Ishikawa (cell line): Measurements from ENCODE around the gene PLCL1.

Experiments used
- CEBPB ChIP-seq: IDR thresholded peaks from 2 replicates; pipeline ENCODE4 v1.6.1; 2012
- CREB1 ChIP-seq: IDR thresholded peaks from 2 replicates; pipeline ENCODE4 v1.6.1; 2012; ENCODE audit warnings: low read depth
- EGR1 ChIP-seq: IDR thresholded peaks from 2 replicates; pipeline ENCODE4 v1.6.1; 2012
- EP300 ChIP-seq: IDR thresholded peaks from 2 replicates; pipeline ENCODE4 v1.6.1; 2012; ENCODE audit warnings: borderline replicate concordance
- FOXM1 ChIP-seq: IDR thresholded peaks from 2 replicates; pipeline ENCODE4 v1.6.1; 2012; ENCODE audit warnings: low read depth, borderline replicate concordance
- NFIC ChIP-seq: IDR thresholded peaks from 2 replicates; pipeline ENCODE4 v1.6.1; 2012
- RAD21 ChIP-seq: IDR thresholded peaks from 2 replicates; pipeline ENCODE4 v1.6.1; 2012; ENCODE audit warnings: low read depth
- TAF1 ChIP-seq: IDR thresholded peaks from 2 replicates; pipeline ENCODE4 v1.6.1; 2012; ENCODE audit warnings: low read depth, mild to moderate bottlenecking
- TCF12 ChIP-seq: IDR thresholded peaks from 2 replicates; pipeline ENCODE4 v1.6.1; 2012; ENCODE audit warnings: low read depth
- YY1 ChIP-seq: IDR thresholded peaks from 2 replicates; pipeline ENCODE4 v1.6.1; 2012; ENCODE audit warnings: low read depth
- ZBTB7A ChIP-seq: IDR thresholded peaks from 2 replicates; pipeline ENCODE4 v1.6.1; 2012; ENCODE audit warnings: low read depth
- TF ChIP-seq, protein P1 (sequence below): IDR thresholded peaks from 2 replicates; pipeline ENCODE4 v1.6.1; 2012; ENCODE audit warnings: low read depth, mild to moderate bottlenecking
- TF ChIP-seq, protein P2 (sequence below): IDR thresholded peaks from 2 replicates; pipeline ENCODE4 v1.6.1; 2012
- TF ChIP-seq, protein P3 (sequence below): IDR thresholded peaks from 2 replicates; pipeline ENCODE4 v1.6.1; 2012

Gene PLCL1

DNA sequence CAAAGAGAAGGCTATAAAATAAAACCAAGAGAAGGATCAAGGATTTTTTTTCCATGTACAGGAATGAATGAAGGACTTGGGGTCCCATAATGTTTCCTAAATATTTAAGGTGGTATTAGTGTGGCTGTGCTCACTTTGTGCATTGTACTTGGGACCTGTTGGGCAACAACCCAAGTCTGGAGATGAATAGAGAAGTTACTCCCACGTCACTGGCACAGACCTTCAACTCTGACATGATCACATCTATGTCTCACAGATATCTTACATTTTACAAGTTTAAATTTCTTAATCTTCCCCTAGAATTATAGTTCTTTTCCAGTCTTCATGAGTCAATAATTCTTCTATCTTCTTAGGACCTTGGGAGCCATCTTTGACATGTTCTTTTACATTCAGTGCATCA is 133.4 kb downstream of the PLCL1 start:
- TF ChIP-seq CREB1 (no peak), EP300 (no peak), RAD21 (no peak)

DNA sequence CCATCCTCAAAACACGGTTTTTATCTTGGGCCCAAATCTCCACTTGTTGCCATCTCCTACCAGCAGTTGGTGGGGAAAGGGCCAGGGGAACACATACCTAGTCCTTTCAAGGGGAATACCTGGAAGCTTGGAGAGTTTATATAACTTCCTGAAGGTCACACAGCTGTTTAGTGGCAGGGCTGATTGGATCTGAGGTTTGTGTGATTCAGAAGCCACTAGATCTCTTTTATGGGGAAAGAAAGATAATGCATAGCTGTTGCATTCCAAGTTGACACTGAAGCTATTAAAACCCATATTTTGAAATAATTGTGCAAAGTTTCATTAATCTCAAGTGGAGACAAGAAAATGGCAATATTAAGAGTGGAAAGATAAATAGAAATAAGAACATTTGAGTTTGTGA is 134.2 kb downstream of the PLCL1 start:
- TF ChIP-seq TCF12, result no peak
- TF ChIP-seq EP300, result no peak
- TF ChIP-seq, protein P1, sequence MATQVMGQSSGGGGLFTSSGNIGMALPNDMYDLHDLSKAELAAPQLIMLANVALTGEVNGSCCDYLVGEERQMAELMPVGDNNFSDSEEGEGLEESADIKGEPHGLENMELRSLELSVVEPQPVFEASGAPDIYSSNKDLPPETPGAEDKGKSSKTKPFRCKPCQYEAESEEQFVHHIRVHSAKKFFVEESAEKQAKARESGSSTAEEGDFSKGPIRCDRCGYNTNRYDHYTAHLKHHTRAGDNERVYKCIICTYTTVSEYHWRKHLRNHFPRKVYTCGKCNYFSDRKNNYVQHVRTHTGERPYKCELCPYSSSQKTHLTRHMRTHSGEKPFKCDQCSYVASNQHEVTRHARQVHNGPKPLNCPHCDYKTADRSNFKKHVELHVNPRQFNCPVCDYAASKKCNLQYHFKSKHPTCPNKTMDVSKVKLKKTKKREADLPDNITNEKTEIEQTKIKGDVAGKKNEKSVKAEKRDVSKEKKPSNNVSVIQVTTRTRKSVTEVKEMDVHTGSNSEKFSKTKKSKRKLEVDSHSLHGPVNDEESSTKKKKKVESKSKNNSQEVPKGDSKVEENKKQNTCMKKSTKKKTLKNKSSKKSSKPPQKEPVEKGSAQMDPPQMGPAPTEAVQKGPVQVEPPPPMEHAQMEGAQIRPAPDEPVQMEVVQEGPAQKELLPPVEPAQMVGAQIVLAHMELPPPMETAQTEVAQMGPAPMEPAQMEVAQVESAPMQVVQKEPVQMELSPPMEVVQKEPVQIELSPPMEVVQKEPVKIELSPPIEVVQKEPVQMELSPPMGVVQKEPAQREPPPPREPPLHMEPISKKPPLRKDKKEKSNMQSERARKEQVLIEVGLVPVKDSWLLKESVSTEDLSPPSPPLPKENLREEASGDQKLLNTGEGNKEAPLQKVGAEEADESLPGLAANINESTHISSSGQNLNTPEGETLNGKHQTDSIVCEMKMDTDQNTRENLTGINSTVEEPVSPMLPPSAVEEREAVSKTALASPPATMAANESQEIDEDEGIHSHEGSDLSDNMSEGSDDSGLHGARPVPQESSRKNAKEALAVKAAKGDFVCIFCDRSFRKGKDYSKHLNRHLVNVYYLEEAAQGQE, result no peak
- no peak for TF ChIP-seq YY1
- TF ChIP-seq NFIC, result no peak

DNA sequence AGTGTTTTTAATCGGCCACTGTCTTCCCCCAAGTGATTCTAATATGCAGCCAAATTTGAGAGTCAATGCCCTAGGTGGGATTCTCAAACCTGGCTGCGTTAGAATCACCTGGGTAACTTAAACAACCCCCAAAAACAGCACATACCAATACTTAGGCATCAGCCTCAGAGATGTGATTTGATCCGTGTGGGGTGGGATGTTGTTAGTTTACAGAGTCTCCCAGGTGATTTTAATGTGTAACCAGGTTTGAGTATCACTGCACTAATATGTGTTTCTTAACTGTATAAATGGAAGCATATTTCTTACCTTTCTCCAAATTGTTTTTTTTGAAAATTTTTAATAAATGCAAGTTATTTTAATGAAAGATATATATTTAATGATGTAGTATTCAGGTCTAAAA is 135.4 kb downstream of the PLCL1 start:
- TF ChIP-seq TCF12 (no peak), ZBTB7A (no peak), FOXM1 (no peak), TAF1 (no peak), CEBPB (no peak), RAD21 (no peak), EP300 (no peak), YY1 (no peak), EGR1 (no peak)
- TF ChIP-seq, protein P1, result no peak
- TF ChIP-seq, protein P2, sequence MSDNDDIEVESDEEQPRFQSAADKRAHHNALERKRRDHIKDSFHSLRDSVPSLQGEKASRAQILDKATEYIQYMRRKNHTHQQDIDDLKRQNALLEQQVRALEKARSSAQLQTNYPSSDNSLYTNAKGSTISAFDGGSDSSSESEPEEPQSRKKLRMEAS, result no peak

DNA sequence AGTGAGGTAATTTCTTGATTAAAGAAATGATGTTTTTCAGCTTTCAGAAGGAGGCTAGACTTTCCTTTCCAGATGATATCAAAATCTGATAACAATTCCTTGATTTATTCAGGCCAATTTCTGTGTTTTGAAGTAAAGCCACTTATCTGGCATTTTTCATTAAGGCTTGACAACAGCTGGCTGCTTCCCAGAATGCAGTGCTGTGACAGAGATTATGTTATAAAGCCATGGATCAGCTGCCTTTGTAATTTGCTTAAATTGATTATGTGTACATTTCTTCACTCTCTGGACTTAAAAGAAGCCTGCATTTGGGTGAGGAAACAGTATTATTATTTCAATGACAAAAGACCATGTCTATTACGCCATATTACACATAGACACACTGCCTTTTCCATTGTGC is 136.0 kb downstream of the PLCL1 start:
- TF ChIP-seq EGR1 (no peak), TAF1 (no peak), EP300 (no peak), TCF12 (no peak), CREB1 (no peak), ZBTB7A (no peak), NFIC (no peak)
- TF ChIP-seq, protein P1, result no peak
- TF ChIP-seq, protein P3, sequence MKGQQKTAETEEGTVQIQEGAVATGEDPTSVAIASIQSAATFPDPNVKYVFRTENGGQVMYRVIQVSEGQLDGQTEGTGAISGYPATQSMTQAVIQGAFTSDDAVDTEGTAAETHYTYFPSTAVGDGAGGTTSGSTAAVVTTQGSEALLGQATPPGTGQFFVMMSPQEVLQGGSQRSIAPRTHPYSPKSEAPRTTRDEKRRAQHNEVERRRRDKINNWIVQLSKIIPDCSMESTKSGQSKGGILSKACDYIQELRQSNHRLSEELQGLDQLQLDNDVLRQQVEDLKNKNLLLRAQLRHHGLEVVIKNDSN, result no peak

DNA sequence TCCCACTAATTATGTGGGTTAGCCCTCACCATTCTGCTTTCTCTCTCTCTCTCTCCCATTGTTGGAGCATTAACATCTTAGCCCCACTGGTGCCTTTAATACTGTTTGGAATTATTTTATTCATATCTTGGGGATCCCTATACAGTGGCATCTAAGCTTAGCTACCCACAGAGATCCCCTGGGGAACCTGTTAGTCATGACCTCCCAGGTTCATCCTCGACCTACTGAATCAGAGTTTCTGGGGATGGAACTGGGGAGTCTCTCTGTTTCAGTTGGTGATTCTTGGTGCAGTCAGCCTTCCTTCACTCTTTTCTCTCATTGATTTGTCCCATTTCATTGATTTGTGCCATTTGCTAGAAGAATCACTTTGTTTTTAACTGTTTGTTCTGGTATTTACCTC is 137.3 kb downstream of the PLCL1 start:
- TF ChIP-seq, protein P2, result no peak
- TF ChIP-seq YY1 (no peak), NFIC (no peak), EGR1 (no peak), CREB1 (no peak), FOXM1 (no peak), ZBTB7A (no peak), TCF12 (no peak), CEBPB (no peak)

DNA sequence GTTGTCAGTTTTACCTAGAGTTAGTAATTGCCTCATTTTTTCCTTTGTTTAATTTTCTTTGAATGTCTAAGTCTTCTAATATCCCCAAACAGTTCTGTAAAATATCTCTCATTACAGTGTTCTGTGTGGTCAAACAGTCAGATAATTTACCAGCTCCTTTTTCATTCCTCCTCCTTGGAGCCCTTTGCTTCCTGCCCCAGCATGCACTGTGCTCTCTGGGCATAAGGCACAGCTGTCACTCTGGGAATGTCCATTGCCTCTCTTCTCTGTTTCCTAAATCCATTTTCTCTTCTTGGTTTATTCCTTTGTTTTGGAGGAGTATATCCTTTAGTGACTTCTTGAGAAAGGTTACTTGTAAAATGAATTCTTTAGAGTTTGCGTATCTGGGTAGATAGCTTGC is 139.3 kb downstream of the PLCL1 start:
- no peak for TF ChIP-seq ZBTB7A
- no peak for TF ChIP-seq EGR1
- TF ChIP-seq YY1, result no peak
- no peak for TF ChIP-seq CREB1
